Stomach (tissue), 9 donors: Measurements from ENCODE around the gene CTDSPL. TPM values are rescaled to one million over a fixed set of nuclear protein-coding genes. Genes with fewer than 3 reads are reported as not detected.

Source experiments
- DNase-seq, 2 donors: peaks; one replicate each; pipeline versions ENCODE4 v3.0.0 to v3.0.0-alpha.2; 2013 to 2019
- H3K27ac ChIP-seq, 5 donors: fragments of 200-600 bp in 4 of 5; sonication (generic) in 4 of 5; one replicate each; pipeline ENCODE4 v1.5.1; 2013 to 2019; ENCODE audit warnings: mild to moderate bottlenecking in 1 of 5, moderate library complexity in 1 of 5
- H3K27me3 ChIP-seq, 3 donors: fragments of 200-600 bp; sonication (generic); one replicate each; pipeline ENCODE4 v1.5.1; 2017 to 2019; ENCODE audit warnings: mixed run types in 1 of 3
- H3K36me3 ChIP-seq, 4 donors: fragments of 200-600 bp; sonication (generic); 1 replicate in 3 of 4; 2 replicates in 1 of 4; pipeline ENCODE4 v1.5.1; 2016 to 2019
- H3K4me1 ChIP-seq, 4 donors: fragments of 200-600 bp; sonication (generic); one replicate each; pipeline ENCODE4 v1.5.1; 2016 to 2019
- H3K4me3 ChIP-seq, 4 donors: fragments of 200-600 bp; sonication (generic) in 3 of 4; one replicate each; pipeline ENCODE4 v1.5.1; 2016 to 2019; ENCODE audit warnings: mild to moderate bottlenecking in 1 of 4
- H3K9me3 ChIP-seq, 4 donors: fragments of 200-600 bp; sonication (generic); one replicate each; pipeline ENCODE4 v1.5.1; 2016 to 2019
- CTCF ChIP-seq, 7 experiments: fragments of 450-650 bp in 4 of 7; fragments of 200-600 bp in 3 of 7; sonication (generic) in 3 of 7; IDR thresholded peaks; one replicate each; pipeline ENCODE4 v1.5.1; 2016 to 2019; ENCODE audit warnings: antibody characterized with exemption in 7 of 7, control low read depth in 2 of 7, mild to moderate bottlenecking in 1 of 7
- EP300 ChIP-seq: sonication (generic); formaldehyde crosslinking; IDR thresholded peaks from one replicate; pipeline ENCODE4 v1.6.1; 2017; ENCODE audit warnings: antibody characterized with exemption
- POLR2A ChIP-seq, 4 donors: fragments of 450-650 bp; IDR thresholded peaks; one replicate each; pipeline ENCODE4 v1.6.1; 2016; ENCODE audit warnings: antibody characterized with exemption in 4 of 4, control low read depth in 2 of 4, mild to moderate bottlenecking in 1 of 4, moderate library complexity in 1 of 4
- POLR2AphosphoS5 ChIP-seq, 3 donors: sonication (generic); formaldehyde crosslinking; IDR thresholded peaks; one replicate each; pipeline ENCODE4 v1.6.1; 2016; ENCODE audit warnings: antibody characterized with exemption in 3 of 3
- WGBS, 5 donors: extraction: QIAGEN DNeasy Blood & Tissue Kit in 3 of 5; methylation state at CpG; one replicate each; pipeline versions ENCODE4 v1.1.5 to v1.1.7; 2013 to 2018; 5-methylcytosine and 5-hydroxymethylcytosine counted together
- intact Hi-C: fragments of 100-400 bp; cut with DNase I; formaldehyde crosslinking; loops from one replicate; pipeline ENCODE4 v1.15.1; 2023; ENCODE audit warnings: low total_unique reads
- polyA plus RNA-seq, 3 donors: library from polyadenylated mRNA; stranded (reverse); fragments of 200-250 nt; gene quantifications; one replicate each; pipeline ENCODE4 v1.2.3, GENCODE V29; 2013
- total RNA-seq, 5 donors: library from RNA; depleted of rRNA; stranded (reverse); fragments of >200 nt; gene quantifications; one replicate each; pipeline versions ENCODE4 v1.1.0 to v1.2.3, GENCODE V29; 2014 to 2016
- donor health status: healthy with polysubstance abuse.
- donor health status: Bipolar disorder and iron deficiency.
- donor health status: healthy.

Gene CTDSPL
- total and polyA plus RNA-seq, 8 donors = 13.4 to 54.9 (median 30.2) TPM

- intact Hi-C loops = no loop called here
- peak overlapping the region in 1 of 5 donors; percentile 92 for H3K27ac ChIP-seq
- TF ChIP-seq POLR2A (IDR thresholded peaks at IDR 0.05) = no peak
- TF ChIP-seq CTCF (IDR thresholded peaks at IDR 0.05) = no peak
- TF ChIP-seq EP300 = no peak
- TF ChIP-seq POLR2AphosphoS5 (IDR thresholded peaks at IDR 0.05) = no peak
- H3K36me3 ChIP-seq = peaks cover 16 to 47% (median 35%) of the 10 kb centered on the region in 4 donors
- no peaks in the 10 kb centered on the region for H3K9me3 ChIP-seq
- H3K27me3 ChIP-seq = no peaks in the 10 kb centered on the region
- no peak overlapping the region for H3K4me3 ChIP-seq
- DNase-seq = no peak
- peaks cover 20 to 40% (median 33%) of the 10 kb centered on the region in 4 donors for H3K4me1 ChIP-seq
- WGBS, 5 donors = 71 to 83% (median 71%) methylated on average over 7 of the region's 7 CpGs
Measured at GRCh38 chr3:37984051-37984450, 122.4 kb downstream of the CTDSPL start.

GRCh38 chr3:37984596-37984995 is 122.9 kb downstream of the CTDSPL start:
- H3K9me3 ChIP-seq = no peaks in the 10 kb centered on the region
- 84 to 94% (median 87%) methylated on average over 7 of the region's 7 CpGs for whole genome bisulfite sequencing, 5 donors
- TF ChIP-seq POLR2AphosphoS5 (IDR thresholded peaks at IDR 0.05) (no peak), CTCF (IDR thresholded peaks at IDR 0.05) (no peak), POLR2A (IDR thresholded peaks at IDR 0.05) (no peak), EP300 (no peak)
- intact Hi-C loops = no loop called here
- no peak overlapping the region for H3K4me3 ChIP-seq
- H3K36me3 ChIP-seq = peaks cover 16 to 47% (median 35%) of the 10 kb centered on the region in 4 donors
- H3K27ac ChIP-seq = peak overlapping the region; percentile 86 to 92 (median 90)
- H3K4me1 ChIP-seq = peaks cover 20 to 46% (median 34%) of the 10 kb centered on the region in 4 donors
- H3K27me3 ChIP-seq = no peaks in the 10 kb centered on the region
- no peak for DNase-seq

GRCh38 chr3:37985637-37986320 is 124.1 kb downstream of the CTDSPL start:
- peak overlapping the region; percentile 86 to 92 (median 90) for H3K27ac ChIP-seq
- peaks cover 11 to 38% (median 27%) of the 10 kb centered on the region in 4 donors for H3K36me3 ChIP-seq
- TF ChIP-seq POLR2A (IDR thresholded peaks at IDR 0.05) = no peak
- peak; percentile 16 to 88 (median 87) for TF ChIP-seq POLR2AphosphoS5 (IDR thresholded peaks at IDR 0.05)
- peak in 1 of 7 experiments; percentile 29 for TF ChIP-seq CTCF (IDR thresholded peaks at IDR 0.05)
- TF ChIP-seq EP300 = no peak
- H3K27me3 ChIP-seq = no peaks in the 10 kb centered on the region
- intact Hi-C loops = no loop called here
- peak overlapping the region in 1 of 4 donors; percentile 29 for H3K4me3 ChIP-seq
- H3K4me1 ChIP-seq = peaks cover 20 to 49% (median 41%) of the 10 kb centered on the region in 4 donors
- H3K9me3 ChIP-seq = no peaks in the 10 kb centered on the region
- WGBS, 5 donors = 39 to 56% (median 49%) methylated on average over 8 of the region's 8 CpGs
- DNase-seq = peak; percentile 82 to 94

- H3K36me3 ChIP-seq = peaks cover 11 to 28% (median 18%) of the 10 kb centered on the region in 4 donors
- H3K27me3 ChIP-seq = no peaks in the 10 kb centered on the region
- TF ChIP-seq POLR2AphosphoS5 (IDR thresholded peaks at IDR 0.05) = peak in 2 of 3 donors; percentile 93 to 95
- no peak for TF ChIP-seq POLR2A (IDR thresholded peaks at IDR 0.05)
- intact Hi-C loops = no loop called here
- peaks cover 20 to 49% (median 41%) of the 10 kb centered on the region in 4 donors for H3K4me1 ChIP-seq
- no peaks in the 10 kb centered on the region for H3K9me3 ChIP-seq
- H3K27ac ChIP-seq = peak overlapping the region; percentile 86 to 92 (median 90)
- peak; percentile 96 to 97 for DNase-seq
- H3K4me3 ChIP-seq = peak overlapping the region in 2 of 4 donors; percentile 20 to 29
- 30 to 58% (median 41%) methylated on average over 3 to 12 of the region's 12 CpGs for WGBS, 5 donors
Measured at GRCh38 chr3:37986479-37987314, 125.0 kb downstream of the CTDSPL start.
